ENCODE data around the gene AOC2.
A peak's percentile ranks its signal among the peaks of the same experiment; 100 is the strongest.
"Not testable (repeated sequence)": the region's sequence is repeated elsewhere in the genome, so short reads cannot be mapped to it uniquely, and the experiment has no call there.

The AOC2 gene

GRCh38 chr17:42845918-42846593, 1.7 kb downstream of the AOC2 start:
- H3K27me3 Mint-ChIP-seq = no peaks in the 10 kb centered on the region
- H3K4me1 Mint-ChIP-seq = peaks cover 8% of the 10 kb centered on the region
- H3K27ac Mint-ChIP-seq = peak overlapping the region; percentile 82
- no peaks in the 10 kb centered on the region for H3K9me3 Mint-ChIP-seq
- no peak overlapping the region for H3K4me3 Mint-ChIP-seq
- H3K36me3 Mint-ChIP-seq = peaks cover 1% of the 10 kb centered on the region

- no peaks in the 10 kb centered on the region for H3K27me3 Mint-ChIP-seq
- peaks cover 8% of the 10 kb centered on the region for H3K4me1 Mint-ChIP-seq
- peaks cover 1% of the 10 kb centered on the region for H3K36me3 Mint-ChIP-seq
- no peak overlapping the region for H3K4me3 Mint-ChIP-seq
- H3K9me3 Mint-ChIP-seq = no peaks in the 10 kb centered on the region
- H3K27ac Mint-ChIP-seq = no peak overlapping the region
Observed at GRCh38 chr17:42846594-42847280, 2.4 kb downstream of the AOC2 start.

GRCh38 chr17:42848093-42848492, 3.7 kb downstream of the AOC2 start:
- Mint-ChIP-seq H3K27me3 (no peaks in the 10 kb centered on the region), H3K4me3 (no peak overlapping the region), H3K36me3 (no peaks in the 10 kb centered on the region), H3K27ac (no peak overlapping the region), H3K4me1 (peaks cover 8% of the 10 kb centered on the region), H3K9me3 (no peaks in the 10 kb centered on the region)

- Mint-ChIP-seq H3K4me1 (peaks cover 8% of the 10 kb centered on the region), H3K4me3 (no peak overlapping the region), H3K27me3 (no peaks in the 10 kb centered on the region), H3K9me3 (no peaks in the 10 kb centered on the region), H3K27ac (no peak overlapping the region), H3K36me3 (no peaks in the 10 kb centered on the region)
Observed at GRCh38 chr17:42849031-42849430, 4.7 kb downstream of the AOC2 start.

GRCh38 chr17:42849451-42850181, 5.2 kb downstream of the AOC2 start:
- peaks cover 8% of the 10 kb centered on the region for H3K4me1 Mint-ChIP-seq

GRCh38 chr17:42850954-42851353, 6.6 kb downstream of the AOC2 start, which contains the start of gene AOC3:
TSS of gene AOC3 (plus strand) at chr17:42851199. CDS start at chr17:42851344, 145 bp downstream.
- Mint-ChIP-seq H3K9me3 (no peaks in the 10 kb centered on the region), H3K4me1 (peaks cover 2% of the 10 kb centered on the region), H3K27me3 (no peaks in the 10 kb centered on the region), H3K4me3 (no peak within 1 kb of the TSS), H3K36me3 (no peaks in the 10 kb centered on the region), H3K27ac (no peak within 1 kb of the TSS)

More at GRCh38 chr17:42849451-42850181, 5.2 kb downstream of the AOC2 start:
- H3K9me3 Mint-ChIP-seq = no peaks in the 10 kb centered on the region
- H3K27ac Mint-ChIP-seq = no peak overlapping the region
- H3K27me3 Mint-ChIP-seq = no peaks in the 10 kb centered on the region
- no peaks in the 10 kb centered on the region for H3K36me3 Mint-ChIP-seq
- no peak overlapping the region for H3K4me3 Mint-ChIP-seq

- H3K4me1 Mint-ChIP-seq, H3K36me3 Mint-ChIP-seq, H3K4me3 Mint-ChIP-seq, H3K9me3 Mint-ChIP-seq, H3K27ac Mint-ChIP-seq, H3K27me3 Mint-ChIP-seq: not testable (repeated sequence)
Observed at GRCh38 chr17:42851371-42852240, 7.2 kb downstream of the AOC2 start.

GRCh38 chr17:42852351-42852750, 8.0 kb downstream of the AOC2 start:
- H3K4me3 Mint-ChIP-seq = no peak overlapping the region
- H3K27ac Mint-ChIP-seq = no peak overlapping the region
- H3K4me1 Mint-ChIP-seq = no peaks in the 10 kb centered on the region
- no peaks in the 10 kb centered on the region for H3K27me3 Mint-ChIP-seq
- H3K9me3 Mint-ChIP-seq = no peaks in the 10 kb centered on the region
- no peaks in the 10 kb centered on the region for H3K36me3 Mint-ChIP-seq

- Mint-ChIP-seq H3K4me1 (no peaks in the 10 kb centered on the region), H3K36me3 (no peaks in the 10 kb centered on the region), H3K27me3 (no peaks in the 10 kb centered on the region), H3K4me3 (no peak overlapping the region), H3K9me3 (no peaks in the 10 kb centered on the region), H3K27ac (no peak overlapping the region)
Observed at GRCh38 chr17:42853004-42853403, 8.6 kb downstream of the AOC2 start.

- H3K4me1 Mint-ChIP-seq = no peaks in the 10 kb centered on the region
- no peaks in the 10 kb centered on the region for H3K36me3 Mint-ChIP-seq
- no peak overlapping the region for H3K4me3 Mint-ChIP-seq
- no peaks in the 10 kb centered on the region for H3K27me3 Mint-ChIP-seq
- H3K27ac Mint-ChIP-seq = no peak overlapping the region
- H3K9me3 Mint-ChIP-seq = no peaks in the 10 kb centered on the region
Observed at GRCh38 chr17:42853597-42853967, 9.2 kb downstream of the AOC2 start.

GRCh38 chr17:42853968-42854790, 9.8 kb downstream of the AOC2 start:
- Mint-ChIP-seq H3K27ac (no peak overlapping the region), H3K4me1 (no peaks in the 10 kb centered on the region)

GRCh38 chr17:42855048-42855596, 10.7 kb downstream of the AOC2 start:
- Mint-ChIP-seq H3K9me3 (no peaks in the 10 kb centered on the region), H3K36me3 (no peaks in the 10 kb centered on the region), H3K27me3 (no peaks in the 10 kb centered on the region), H3K4me3 (no peak overlapping the region), H3K4me1 (no peaks in the 10 kb centered on the region), H3K27ac (no peak overlapping the region)

More at GRCh38 chr17:42853968-42854790, 9.8 kb downstream of the AOC2 start:
- H3K4me3 Mint-ChIP-seq = no peak overlapping the region
- H3K27me3 Mint-ChIP-seq = no peaks in the 10 kb centered on the region
- H3K36me3 Mint-ChIP-seq = no peaks in the 10 kb centered on the region
- no peaks in the 10 kb centered on the region for H3K9me3 Mint-ChIP-seq

- not testable (repeated sequence) for H3K4me1 Mint-ChIP-seq, H3K4me3 Mint-ChIP-seq, H3K36me3 Mint-ChIP-seq, H3K27me3 Mint-ChIP-seq, H3K9me3 Mint-ChIP-seq, H3K27ac Mint-ChIP-seq
Observed at GRCh38 chr17:42856093-42856492, 11.7 kb downstream of the AOC2 start.

- H3K27me3 Mint-ChIP-seq, H3K27ac Mint-ChIP-seq, H3K9me3 Mint-ChIP-seq: not testable (repeated sequence)
Observed at GRCh38 chr17:42856516-42856915, 12.1 kb downstream of the AOC2 start.

More at GRCh38 chr17:42856516-42856915, 12.1 kb downstream of the AOC2 start:
- not testable (repeated sequence) for H3K36me3 Mint-ChIP-seq, H3K4me1 Mint-ChIP-seq, H3K4me3 Mint-ChIP-seq

Data from activated naive CD4-positive, alpha-beta T cell treated with anti-CD3 and anti-CD28 coated beads, Interleukin-2, amount 50 U/mL, for 24 hours (primary cell).